ENCODE measurements around the gene C1orf115.
A peak's percentile ranks its signal among the peaks of the same experiment; 100 is the strongest.

C1orf115 gene

GRCh38 chr1:220747437-220748088, 57.4 kb downstream of the C1orf115 start:
- H3K27me3 ChIP-seq, result no peaks in the 10 kb centered on the region
- H3K9me3 ChIP-seq, result no peaks in the 10 kb centered on the region
- no peak for DNase-seq
- peak in 1 of 2 experiments; percentile 6 for TF ChIP-seq CTCF (IDR thresholded peaks at IDR 0.05)
- intact Hi-C loops (cut with DNase I; ENCODE audit: low total_unique reads), result no loop called here
- peak overlapping the region; percentile 91 to 95 for H3K27ac ChIP-seq
- H3K4me3 ChIP-seq, result peak overlapping the region; percentile 94 to 95
- H3K36me3 ChIP-seq, result no peaks in the 10 kb centered on the region
- H3K4me1 ChIP-seq, result peaks cover 0 to 43% (median 30%) of the 10 kb centered on the region in 4 donors

GRCh38 chr1:220748089-220748934, 58.1 kb downstream of the C1orf115 start, which contains the start of gene MTARC2:
Gene MTARC2, plus strand, starts transcription at chr1:220748322. Its CDS starts 210 bp downstream, at chr1:220748532.
- Histone ChIP-seq H3K4me3 (peak within 1 kb of the TSS; percentile 94 to 95), H3K27ac (peak within 1 kb of the TSS; percentile 91 to 95), H3K9me3 (no peaks in the 10 kb centered on the region), H3K36me3 (no peaks in the 10 kb centered on the region), H3K4me1 (peaks cover 0 to 45% (median 30%) of the 10 kb centered on the region in 4 donors), H3K27me3 (no peaks in the 10 kb centered on the region)
- peak in 1 of 2 experiments; percentile 1 for TF ChIP-seq CTCF (IDR thresholded peaks at IDR 0.05)
- DNase-seq, result peak; percentile 90 to 92
- intact Hi-C loops (cut with DNase I; ENCODE audit: low total_unique reads), result no loop called here

All from tibial artery (tissue), 4 donors.